Ishikawa (cell line): Measurements from ENCODE around the gene C1D.

Source experiments
- CEBPB ChIP-seq: IDR thresholded peaks from 2 replicates; pipeline ENCODE4 v1.6.1; 2012
- CREB1 ChIP-seq: IDR thresholded peaks from 2 replicates; pipeline ENCODE4 v1.6.1; 2012; ENCODE audit warnings: low read depth
- EGR1 ChIP-seq: IDR thresholded peaks from 2 replicates; pipeline ENCODE4 v1.6.1; 2012
- EP300 ChIP-seq: IDR thresholded peaks from 2 replicates; pipeline ENCODE4 v1.6.1; 2012; ENCODE audit warnings: borderline replicate concordance
- FOXM1 ChIP-seq: IDR thresholded peaks from 2 replicates; pipeline ENCODE4 v1.6.1; 2012; ENCODE audit warnings: low read depth, borderline replicate concordance
- NFIC ChIP-seq: IDR thresholded peaks from 2 replicates; pipeline ENCODE4 v1.6.1; 2012
- RAD21 ChIP-seq: IDR thresholded peaks from 2 replicates; pipeline ENCODE4 v1.6.1; 2012; ENCODE audit warnings: low read depth
- REST ChIP-seq: IDR thresholded peaks from 2 replicates; pipeline ENCODE4 v1.6.1; 2012; ENCODE audit warnings: low read depth, mild to moderate bottlenecking
- TAF1 ChIP-seq: IDR thresholded peaks from 2 replicates; pipeline ENCODE4 v1.6.1; 2012; ENCODE audit warnings: low read depth, mild to moderate bottlenecking
- TCF12 ChIP-seq: IDR thresholded peaks from 2 replicates; pipeline ENCODE4 v1.6.1; 2012; ENCODE audit warnings: low read depth
- TEAD4 ChIP-seq: IDR thresholded peaks from 2 replicates; pipeline ENCODE4 v1.6.1; 2012
- USF1 ChIP-seq: IDR thresholded peaks from 2 replicates; pipeline ENCODE4 v1.6.1; 2012
- YY1 ChIP-seq: IDR thresholded peaks from 2 replicates; pipeline ENCODE4 v1.6.1; 2012; ENCODE audit warnings: low read depth
- ZBTB7A ChIP-seq: IDR thresholded peaks from 2 replicates; pipeline ENCODE4 v1.6.1; 2012; ENCODE audit warnings: low read depth
- TF ChIP-seq, protein P1 (sequence below): IDR thresholded peaks from 2 replicates; pipeline ENCODE4 v1.6.1; 2012

Gene C1D

GRCh38 chr2:68040078-68040477 is 22.7 kb downstream of the C1D start:
- TF ChIP-seq ZBTB7A (no peak), NFIC (no peak), YY1 (no peak)

GRCh38 chr2:68039317-68039716 is 23.5 kb downstream of the C1D start:
- no peak for TF ChIP-seq CREB1
- TF ChIP-seq EP300: no peak
- TF ChIP-seq TEAD4: no peak
- TF ChIP-seq FOXM1: no peak
- no peak for TF ChIP-seq REST
- no peak for TF ChIP-seq CEBPB
- no peak for TF ChIP-seq USF1
- no peak for TF ChIP-seq NFIC
- no peak for TF ChIP-seq YY1
- no peak for TF ChIP-seq RAD21
- no peak for TF ChIP-seq EGR1
- no peak for TF ChIP-seq TAF1
- no peak for TF ChIP-seq ZBTB7A

GRCh38 chr2:68032702-68033101 is 30.1 kb downstream of the C1D start:
- no peak for TF ChIP-seq CREB1
- TF ChIP-seq CEBPB: no peak
- no peak for TF ChIP-seq ZBTB7A
- no peak for TF ChIP-seq TEAD4
- TF ChIP-seq TCF12: no peak
- no peak for TF ChIP-seq RAD21
- TF ChIP-seq USF1: no peak
- TF ChIP-seq, protein P1, sequence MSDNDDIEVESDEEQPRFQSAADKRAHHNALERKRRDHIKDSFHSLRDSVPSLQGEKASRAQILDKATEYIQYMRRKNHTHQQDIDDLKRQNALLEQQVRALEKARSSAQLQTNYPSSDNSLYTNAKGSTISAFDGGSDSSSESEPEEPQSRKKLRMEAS: no peak
- no peak for TF ChIP-seq REST
- no peak for TF ChIP-seq EGR1
- TF ChIP-seq TAF1: no peak
- TF ChIP-seq YY1: no peak
- TF ChIP-seq EP300: no peak
- no peak for TF ChIP-seq NFIC

DNA sequence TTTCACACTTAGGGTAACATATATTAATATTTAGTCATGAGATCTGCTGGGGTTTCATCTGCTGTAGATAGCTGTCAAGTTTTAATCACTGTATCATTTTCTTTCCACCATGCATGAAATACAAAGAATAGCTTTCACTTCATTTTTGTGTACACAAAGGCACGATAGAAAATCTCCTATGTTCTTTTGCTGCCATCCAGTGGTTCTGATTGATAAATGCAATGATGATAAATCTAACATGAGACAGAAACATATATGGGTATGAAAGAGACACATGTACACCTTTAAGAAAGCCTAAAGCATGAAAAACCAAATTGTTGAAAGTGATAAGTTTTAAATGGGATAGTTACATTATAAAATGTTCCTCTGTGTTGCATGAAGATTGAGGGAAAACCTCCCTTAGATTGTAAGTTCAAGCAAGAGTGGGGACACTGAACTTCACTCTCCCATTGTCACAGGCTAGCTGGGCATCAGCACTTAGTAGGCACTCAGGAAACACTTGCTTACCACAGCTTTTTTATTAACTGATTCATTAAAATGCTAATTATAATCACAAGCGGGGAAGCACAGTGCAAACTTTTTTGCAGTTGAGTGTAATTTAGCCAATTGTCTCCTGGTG is 31.2 kb downstream of the C1D start:
- TF ChIP-seq CREB1 (no peak), TCF12 (no peak), RAD21 (peak; percentile 90)
- TF ChIP-seq, protein P1: no peak

DNA sequence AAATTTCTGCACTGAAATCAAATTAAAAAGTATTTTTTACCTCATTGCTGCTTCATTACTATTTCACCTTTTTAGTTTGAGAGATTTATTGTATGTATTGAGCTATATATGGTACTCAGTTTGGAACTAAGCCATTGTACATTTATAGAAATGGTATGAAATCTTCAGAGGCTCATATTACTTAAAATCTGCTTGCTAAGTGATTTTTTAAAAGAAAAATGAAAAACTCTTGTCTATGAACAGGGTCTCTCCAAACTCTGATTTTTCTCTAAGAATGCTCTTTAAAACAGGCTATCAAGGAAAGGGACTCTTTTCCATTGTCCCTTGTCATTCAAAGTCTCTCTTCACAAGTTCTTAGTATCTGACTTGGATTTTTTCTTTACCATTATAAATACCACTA is 31.8 kb downstream of the C1D start:
- TF ChIP-seq FOXM1 (no peak), USF1 (no peak), TAF1 (no peak), TEAD4 (no peak), EGR1 (no peak), ZBTB7A (no peak), RAD21 (no peak), REST (no peak), NFIC (no peak), YY1 (no peak), CEBPB (no peak), TCF12 (no peak), EP300 (no peak), CREB1 (no peak)
- TF ChIP-seq, protein P1: no peak
